ENCODE measurements around the gene LSAMP.

GRCh38 chr3:116064646-116065045 lies 380.6 kb downstream of the LSAMP start:
- TF ChIP-seq CTCF (conservative IDR thresholded peaks at IDR 0.05; ENCODE audit: low read length) (no peak), EZH2phosphoT487 (IDR thresholded peaks at IDR 0.05; ENCODE audit: borderline replicate concordance) (no peak)
